B cell (primary cell): Measurements from ENCODE around the gene SERP1. TPM values are rescaled to one million over a fixed set of nuclear protein-coding genes. Genes with fewer than 3 reads are reported as not detected.

Experiments
- ATAC-seq: fragments of 200-7000 bp; cut with Tn5 transposase; one replicate; pipeline ENCODE4 v1.10.0; 2021; ENCODE audit warnings: low read depth, mild to moderate bottlenecking, moderate number of reproducible peaks, moderate library complexity
- CTCF ChIA-PET: fragments of 350-600 bp; sonication (Branson Sonifier 250); formaldehyde crosslinking; loops from one replicate; lab custom pipeline; 2021; ENCODE audit warnings: antibody characterized with exemption, inconsistent platforms; lab: Charles Lee
- POLR2A ChIA-PET: fragments of 350-600 bp; sonication (Branson Sonifier 250); formaldehyde crosslinking; loops from one replicate; lab custom pipeline; 2021; ENCODE audit warnings: antibody characterized with exemption; lab: Charles Lee
- DNase-seq: peaks from one replicate; pipeline ENCODE4 v3.0.0; 2013
- H2AFZ ChIP-seq: 2 replicates; pipeline ENCODE4 v1.6.1; 2012; ENCODE audit warnings: mild to moderate bottlenecking, low read depth, low read length; ENCODE audit not compliant: insufficient read depth, poor library complexity, severe bottlenecking
- H3K27ac ChIP-seq, 2 donors: 1 replicate in 1 of 2; 2 replicates in 1 of 2; pipeline ENCODE4 v1.5.1; 2012 to 2013; ENCODE audit warnings: low read length in 2 of 2, mild to moderate bottlenecking in 2 of 2, moderate library complexity in 1 of 2
- H3K27me3 ChIP-seq, 4 experiments: fragments of 200-600 bp in 1 of 4; sonication (generic) in 1 of 4; replicated peaks in 1 of 4; 1 replicate in 2 of 4; 2 replicates in 2 of 4; pipeline versions ENCODE4 v1.6.1 to v1.7.0; 2013 to 2016; ENCODE audit warnings: low read length in 3 of 4, mild to moderate bottlenecking in 2 of 4, mixed read lengths in 1 of 4, moderate library complexity in 1 of 4; ENCODE audit not compliant: insufficient read depth in 4 of 4, control insufficient read depth in 3 of 4; ENCODE audit errors: control extremely low read depth in 1 of 4
- H3K36me3 ChIP-seq, 2 experiments: replicated peaks in 1 of 2; 1 replicate in 1 of 2; 2 replicates in 1 of 2; pipeline versions ENCODE4 v1.6.1 to v1.7.1; 2013; ENCODE audit warnings: low read length in 1 of 2; ENCODE audit not compliant: insufficient read depth in 2 of 2, control insufficient read depth in 1 of 2; ENCODE audit errors: control extremely low read depth in 1 of 2, extremely low read depth in 1 of 2
- H3K4me1 ChIP-seq, 2 donors: fragments of 200-600 bp in 1 of 2; sonication (generic) in 1 of 2; 1 replicate in 1 of 2; 2 replicates in 1 of 2; pipeline versions ENCODE4 v1.5.1 to v1.6.1; 2013 to 2017; ENCODE audit warnings: low read length in 2 of 2; ENCODE audit not compliant: control insufficient read depth in 2 of 2, insufficient read depth in 2 of 2
- H3K4me2 ChIP-seq: replicated peaks from 2 replicates; pipeline ENCODE3; 2012; ENCODE audit warnings: mild to moderate bottlenecking, low read depth, low read length; ENCODE audit not compliant: poor library complexity, severe bottlenecking
- H3K4me3 ChIP-seq, 5 experiments: fragments of 200-600 bp in 1 of 5; sonication (generic) in 1 of 5; 1 replicate in 3 of 5; 2 replicates in 2 of 5; pipeline versions ENCODE4 v1.5.1 to v1.7.0; 2011 to 2016; ENCODE audit warnings: low read length in 4 of 5, mild to moderate bottlenecking in 4 of 5, low read depth in 2 of 5, control low read depth in 1 of 5, moderate library complexity in 1 of 5; ENCODE audit not compliant: insufficient read depth in 1 of 5; ENCODE audit errors: control extremely low read depth in 1 of 5, extremely low read depth in 1 of 5
- H3K79me2 ChIP-seq: fragments of 200-600 bp; sonication (generic); one replicate; pipeline ENCODE4 v1.6.0; 2016; ENCODE audit warnings: low read length; ENCODE audit not compliant: control insufficient read depth, insufficient read depth
- H3K9ac ChIP-seq: fragments of 200-600 bp; sonication (generic); 2 replicates; pipeline ENCODE4 v1.6.1; 2017; ENCODE audit warnings: mild to moderate bottlenecking, low read length, moderate library complexity
- H3K9me3 ChIP-seq, 3 donors: one replicate each; pipeline versions ENCODE4 v1.6.1 to v1.7.1; 2013; ENCODE audit warnings: low read length in 2 of 3; ENCODE audit not compliant: control insufficient read depth in 2 of 3, insufficient read depth in 1 of 3; ENCODE audit errors: control extremely low read depth in 1 of 3
- H4K20me1 ChIP-seq: 2 replicates; pipeline ENCODE4 v1.6.0; 2012; ENCODE audit warnings: mild to moderate bottlenecking, low read length; ENCODE audit not compliant: insufficient read depth, control insufficient read depth, poor library complexity, severe bottlenecking
- H3K27ac Mint-ChIP-seq: one replicate; pipeline ENCODE4 v1.8.0; 2021; ENCODE audit warnings: mixed read lengths
- H3K27me3 Mint-ChIP-seq: one replicate; pipeline ENCODE4 v1.8.0; 2021; ENCODE audit warnings: mixed read lengths
- H3K4me1 Mint-ChIP-seq: one replicate; pipeline ENCODE4 v1.8.0; 2021; ENCODE audit warnings: mixed read lengths
- H3K4me3 Mint-ChIP-seq: one replicate; pipeline ENCODE4 v1.8.0; 2021; ENCODE audit warnings: mixed read lengths
- H3K9me3 Mint-ChIP-seq: one replicate; pipeline ENCODE4 v1.8.0; 2022; ENCODE audit warnings: mixed read lengths; ENCODE audit not compliant: insufficient read depth
- CTCF ChIP-seq: fragments of 200-600 bp; IDR thresholded peaks from one replicate; pipeline ENCODE4 v1.8.0; 2022; ENCODE audit warnings: antibody characterized with exemption, mild to moderate bottlenecking
- EZH2 ChIP-seq: IDR thresholded peaks from 2 replicates; pipeline ENCODE4 v1.6.1; 2012; ENCODE audit warnings: borderline replicate concordance, low read depth, mild to moderate bottlenecking, moderate library complexity, low read length; ENCODE audit not compliant: insufficient read depth, poor library complexity, severe bottlenecking
- WGBS: methylation state at CpG from one replicate; pipeline ENCODE4 v1.1.5; 2013; ENCODE audit warnings: missing lambda C conversion rate; ENCODE audit not compliant: insufficient coverage; 5-methylcytosine and 5-hydroxymethylcytosine counted together
- intact Hi-C: fragments of 100-400 bp; cut with micrococcal nuclease; formaldehyde crosslinking; loops from one replicate; pipeline ENCODE4 v1.10.0; 2022
- polyA plus RNA-seq: library from polyadenylated mRNA; depleted of rRNA; stranded (reverse); fragments of >200 nt; gene quantifications from 2 replicates; pipeline ENCODE4 v1.2.3, GENCODE V29; 2012
- total RNA-seq, 2 donors: library from RNA; stranded (reverse); fragments of 120-200 nt in 1 of 2; gene quantifications; 1 replicate in 1 of 2; 2 replicates in 1 of 2; pipeline versions ENCODE4 v1.2.3 to v1.2.4, GENCODE V29; 2013 to 2022

Gene SERP1
- total and polyA plus RNA-seq, 2 donors (not counting 1 experiment from before 2014, with no cell fraction given) = 84.6 to 114 TPM

DNA sequence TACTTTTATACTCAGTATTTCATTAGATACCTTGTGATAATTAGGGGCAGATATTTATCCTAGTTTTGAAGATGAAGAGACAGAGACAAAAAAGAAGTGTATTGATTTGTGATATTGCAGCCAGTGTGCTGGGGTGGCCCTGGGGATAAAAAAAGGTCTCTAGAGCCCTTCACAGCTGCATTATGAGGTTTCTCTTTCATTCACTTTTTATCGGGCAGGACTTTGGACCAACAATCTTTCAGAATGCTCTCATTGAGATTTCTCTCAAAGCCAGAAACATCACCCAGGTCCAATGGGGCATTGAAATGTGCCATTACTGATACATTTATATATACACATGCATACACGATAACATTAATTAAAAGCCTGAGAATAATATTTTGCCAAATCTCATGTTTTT, 36.3 kb upstream of the SERP1 start:
- no peak for ATAC-seq
- no peaks in the 10 kb centered on the region for H3K27me3 Mint-ChIP-seq
- Histone ChIP-seq H3K9ac (no peak overlapping the region), H3K27me3 (no peaks in the 10 kb centered on the region), H3K4me2 (no peak overlapping the region), H4K20me1 (no peaks in the 10 kb centered on the region), H3K36me3 (peaks cover 18 to 40% of the 10 kb centered on the region in 2 experiments), H3K79me2 (peaks cover 9% of the 10 kb centered on the region), H3K27ac (no peak overlapping the region), H3K4me1 (no peaks in the 10 kb centered on the region), H3K4me3 (no peak overlapping the region), H2AFZ (no peak overlapping the region), H3K9me3 (no peaks in the 10 kb centered on the region)
- ChIA-PET POLR2A (no interaction called here), CTCF (no interaction called here)
- no peaks in the 10 kb centered on the region for H3K9me3 Mint-ChIP-seq
- TF ChIP-seq EZH2 (no peak), CTCF (no peak)
- DNase-seq = no peak
- H3K4me1 Mint-ChIP-seq = peaks cover 5% of the 10 kb centered on the region
- H3K27ac Mint-ChIP-seq = peak overlapping the region; percentile 20
- no peak overlapping the region for H3K4me3 Mint-ChIP-seq
- intact Hi-C loops = loop anchor here (5.0 kb wide), 1 partner anchor 35 kb away; the partner anchor contains the start of genes EIF2A and SERP1
- WGBS = no CpG with 5 or more reads among the region's 2 CpGs

GRCh38 chr3:150581174-150581573, 34.9 kb upstream of the SERP1 start:
- no peak overlapping the region for H3K4me3 ChIP-seq
- H2AFZ ChIP-seq = no peak overlapping the region
- H3K27me3 ChIP-seq = no peaks in the 10 kb centered on the region
- Mint-ChIP-seq H3K4me3 (no peak overlapping the region), H3K9me3 (no peaks in the 10 kb centered on the region), H3K27me3 (no peaks in the 10 kb centered on the region), H3K4me1 (peaks cover 5% of the 10 kb centered on the region), H3K27ac (no peak overlapping the region)
- no peaks in the 10 kb centered on the region for H3K4me1 ChIP-seq
- no peak overlapping the region for H3K27ac ChIP-seq
- POLR2A ChIA-PET = no interaction called here
- no peak overlapping the region for H3K9ac ChIP-seq
- intact Hi-C loops = loop anchor here (5.0 kb wide), 1 partner anchor 34 kb away; the partner anchor contains the start of genes EIF2A and SERP1
- no peaks in the 10 kb centered on the region for H3K9me3 ChIP-seq
- TF ChIP-seq EZH2 (no peak), CTCF (no peak)
- CTCF ChIA-PET = no interaction called here
- peaks cover 14% of the 10 kb centered on the region for H3K79me2 ChIP-seq
- H4K20me1 ChIP-seq = no peaks in the 10 kb centered on the region
- H3K4me2 ChIP-seq = no peak overlapping the region
- no peak for ATAC-seq
- H3K36me3 ChIP-seq = peaks cover 22 to 51% of the 10 kb centered on the region in 2 experiments
- DNase-seq = no peak
